ENCODE data around the gene MPPED1.

Gene MPPED1

GRCh38 chr22:43470941-43471585 lies 59.2 kb downstream of the MPPED1 start:
- no peak for TF ChIP-seq EZH2phosphoT487 (conservative IDR thresholded peaks at IDR 0.05; ENCODE audit: low read length)
- TF ChIP-seq CTCF (IDR thresholded peaks at IDR 0.05; ENCODE audit: insufficient read depth, low read length, poor library complexity, severe bottlenecking): no peak
- no peaks in the 10 kb centered on the region for H3K27me3 ChIP-seq (ENCODE audit: low read length)
- no peak overlapping the region for H3K9ac ChIP-seq (ENCODE audit: low read length)
- H3K4me2 ChIP-seq (ENCODE audit: low read depth, low read length, poor library complexity, severe bottlenecking): no peak overlapping the region
- no peaks in the 10 kb centered on the region for H3F3A ChIP-seq (ENCODE audit: insufficient read depth)
- H3K9me3 ChIP-seq (ENCODE audit: insufficient read depth, low read length): no peaks in the 10 kb centered on the region
- no peaks in the 10 kb centered on the region for H3K9me2 ChIP-seq (replicated peaks; ENCODE audit: insufficient read depth, low read length)
- H3K36me3 ChIP-seq (ENCODE audit: low read length): no peaks in the 10 kb centered on the region
- no peaks in the 10 kb centered on the region for H4K20me1 ChIP-seq (ENCODE audit: low read depth, low read length)
- no peak overlapping the region for H3K27ac ChIP-seq (ENCODE audit: low read depth, low read length)
- no peak overlapping the region for H3K4me3 ChIP-seq (ENCODE audit: insufficient read depth, low read length, poor library complexity, severe bottlenecking)
- H3K79me2 ChIP-seq (ENCODE audit: insufficient read depth, low read length): no peaks in the 10 kb centered on the region
- H2AFZ ChIP-seq (ENCODE audit: low read depth, low read length, severe bottlenecking): no peak overlapping the region

GRCh38 chr22:43471606-43472135 lies 59.9 kb downstream of the MPPED1 start:
- Histone ChIP-seq H2AFZ (ENCODE audit: low read depth, low read length, severe bottlenecking) (no peak overlapping the region), H3K79me2 (ENCODE audit: insufficient read depth, low read length) (no peaks in the 10 kb centered on the region), H3K9me2 (replicated peaks; ENCODE audit: insufficient read depth, low read length) (no peaks in the 10 kb centered on the region), H3K9ac (ENCODE audit: low read length) (no peak overlapping the region), H3K4me2 (ENCODE audit: low read depth, low read length, poor library complexity, severe bottlenecking) (no peak overlapping the region), H3K27me3 (ENCODE audit: low read length) (no peaks in the 10 kb centered on the region), H3K27ac (ENCODE audit: low read depth, low read length) (no peak overlapping the region), H4K20me1 (ENCODE audit: low read depth, low read length) (no peaks in the 10 kb centered on the region), H3K4me3 (ENCODE audit: insufficient read depth, low read length, poor library complexity, severe bottlenecking) (no peak overlapping the region), H3K36me3 (ENCODE audit: low read length) (no peaks in the 10 kb centered on the region), H3K9me3 (ENCODE audit: insufficient read depth, low read length) (no peaks in the 10 kb centered on the region), H3F3A (ENCODE audit: insufficient read depth) (no peaks in the 10 kb centered on the region)
- TF ChIP-seq CTCF (IDR thresholded peaks at IDR 0.05; ENCODE audit: insufficient read depth, low read length, poor library complexity, severe bottlenecking) (no peak), EZH2phosphoT487 (conservative IDR thresholded peaks at IDR 0.05; ENCODE audit: low read length) (no peak)

- no peak for TF ChIP-seq CTCF (IDR thresholded peaks at IDR 0.05; ENCODE audit: insufficient read depth, low read length, poor library complexity, severe bottlenecking)
- TF ChIP-seq EZH2phosphoT487 (conservative IDR thresholded peaks at IDR 0.05; ENCODE audit: low read length): no peak
- Histone ChIP-seq H3K4me2 (ENCODE audit: low read depth, low read length, poor library complexity, severe bottlenecking) (no peak overlapping the region), H3K27me3 (ENCODE audit: low read length) (no peaks in the 10 kb centered on the region)
These were observed 61.2 kb downstream of the MPPED1 start for GRCh38 chr22:43473031-43473430.

More at GRCh38 chr22:43473031-43473430, 61.2 kb downstream of the MPPED1 start:
- Histone ChIP-seq H3K9ac (ENCODE audit: low read length) (no peak overlapping the region), H3K9me3 (ENCODE audit: insufficient read depth, low read length) (no peaks in the 10 kb centered on the region), H3K36me3 (ENCODE audit: low read length) (no peaks in the 10 kb centered on the region), H3K27ac (ENCODE audit: low read depth, low read length) (no peak overlapping the region), H2AFZ (ENCODE audit: low read depth, low read length, severe bottlenecking) (no peak overlapping the region), H4K20me1 (ENCODE audit: low read depth, low read length) (no peaks in the 10 kb centered on the region), H3K9me2 (replicated peaks; ENCODE audit: insufficient read depth, low read length) (no peaks in the 10 kb centered on the region), H3K79me2 (ENCODE audit: insufficient read depth, low read length) (no peaks in the 10 kb centered on the region), H3F3A (ENCODE audit: insufficient read depth) (no peaks in the 10 kb centered on the region), H3K4me3 (ENCODE audit: insufficient read depth, low read length, poor library complexity, severe bottlenecking) (no peak overlapping the region)

Data from SU-DHL-6 (cell line).